ENCODE measurements around the gene TMUB2. TPM values are rescaled to one million over a fixed set of nuclear protein-coding genes. Genes with fewer than 3 reads are reported as not detected.

Gene TMUB2
- total RNA-seq (2016; rRNA removed; fragmentation: Illumina TruSeq; extraction: Trizol) = 18.7 and 26.9 TPM in 2 replicates
- 9.7 and 10.5 TPM in 2 replicates for total RNA-seq (2016; cell fraction: cytosol; rRNA removed; fragmentation: Illumina TruSeq; extraction: Trizol; ENCODE audit: low read depth)
- 17.2 and 28.2 TPM in 2 replicates for total RNA-seq (2016; cell fraction: insoluble cytoplasmic fraction; rRNA removed; fragmentation: Illumina TruSeq; extraction: Trizol)
- total RNA-seq (2016; cell fraction: membrane; rRNA removed; fragmentation: Illumina TruSeq; extraction: Trizol) = 18.3 and 23.2 TPM in 2 replicates
- total RNA-seq (2016; cell fraction: nucleus; rRNA removed; fragmentation: Illumina TruSeq; extraction: Trizol) = 23.0 and 27.8 TPM in 2 replicates
- 50.8 and 55.5 TPM in 2 replicates for polyA plus RNA-seq (2011; rRNA removed)
- polyA plus RNA-seq (2011; cell fraction: cytosol; rRNA removed) = 41.4 and 47.9 TPM in 2 replicates
- polyA plus RNA-seq (2011; cell fraction: nucleus; rRNA removed) = 102 and 118 TPM in 2 replicates
- 22.8 and 25.7 TPM in 2 replicates for polyA plus RNA-seq (2012)
- polyA plus RNA-seq (2016; cell fraction: cytosol; fragmentation: Illumina TruSeq; extraction: Trizol; ENCODE audit: low read depth) = 8.4 and 10.1 TPM in 2 replicates
- 19.7 and 21.2 TPM in 2 replicates for polyA plus RNA-seq (2016; cell fraction: insoluble cytoplasmic fraction; fragmentation: Illumina TruSeq; extraction: Trizol; ENCODE audit: low read depth)
- polyA plus RNA-seq (2016; cell fraction: membrane; fragmentation: Illumina TruSeq; extraction: Trizol; ENCODE audit: low read depth) = 18.3 and 18.4 TPM in 2 replicates
- polyA plus RNA-seq (2016; cell fraction: nucleus; fragmentation: Illumina TruSeq; extraction: Trizol; ENCODE audit: insufficient read depth, low read depth) = 62.7 and 64.3 TPM in 2 replicates
- 28.1 and 44.6 TPM in 2 replicates for polyA minus RNA-seq (2011; rRNA and poly(A)+ RNA removed; ENCODE audit: low replicate concordance)
- 13.8 and 15.3 TPM in 2 replicates for polyA minus RNA-seq (2011; cell fraction: cytosol; rRNA and poly(A)+ RNA removed)
- 21.1 and 21.4 TPM in 2 replicates for polyA minus RNA-seq (2011; cell fraction: nucleus; rRNA and poly(A)+ RNA removed)
- Bru-seq, nascent RNA = percentile 78 among the genes with signal in this experiment
- percentile 91 among the genes with signal in this experiment for BruChase-seq, experiment 1, labeled RNA remaining after a 6-hour chase
- BruChase-seq, experiment 2, labeled RNA remaining after a 2-hour chase = percentile 86 among the genes with signal in this experiment
- long read RNA-seq, experiment 1, partial matches to known transcripts = 9 of 38 reads
- long read RNA-seq, experiment 1, other reads (novel, unspliced or antisense) = 20 of 38 reads
- long read RNA-seq, experiment 2, transcript TMUB2-201 (3 exons, 2,418 nt) = major isoform, 7 of 86 reads
- long read RNA-seq, experiment 2, partial matches to known transcripts = 23 of 86 reads
- long read RNA-seq, experiment 2, other reads (novel, unspliced or antisense) = 43 of 86 reads

GRCh38 chr17:44186307-44187130, at the start of gene TMUB2:
Gene TMUB2, plus strand, starts transcription at chr17:44186972. Its CDS starts 737 bp downstream, at chr17:44187709.
- WGBS (ENCODE audit: low lambda C conversion rate) = under 1% methylated on average over 50 of the region's 50 CpGs
- in situ Hi-C loops (cut with HindIII; ENCODE audit: extremely low pct_ligation_motif_present, low pct_unique_long_range_greater_than_20kb) = loop anchor here (10.0 kb wide), 1 partner anchor 58 kb away; no protein-coding TSS in a partner anchor
- POLR2A ChIA-PET = interaction anchor here (0.7 to 5.2 kb wide), 33 partner anchors 9 to 183 kb away, joined by 3 to 71 read pairs (median 5); partner anchors contain the start of genes ASB16, ATXN7L3, G6PC3 and GRN
- Histone ChIP-seq H3K4me1 (ENCODE audit: insufficient read depth, low read length) (peaks cover 55% of the 10 kb centered on the region), H3K4me3 (replicated peaks in 1 of 3; ENCODE audit: insufficient read depth in 1 of 3, low read depth in 2 of 3, low read length in 3 of 3) (peak within 1 kb of the TSS; percentile 95 to 97 (median 96)), H3K9me3 (ENCODE audit: low read length) (no peaks in the 10 kb centered on the region), H3K4me2 (ENCODE audit: low read depth, low read length) (peak within 1 kb of the TSS; percentile 92), H3K79me2 (ENCODE audit: insufficient read depth, low read length) (peaks cover 30% of the 10 kb centered on the region), H2AFZ (ENCODE audit: low read length) (peak within 1 kb of the TSS; percentile 90), H4K20me1 (ENCODE audit: insufficient read depth, low read length) (peaks cover 5% of the 10 kb centered on the region; the same call in 1 of the 2 replicates), H3K27me3 (ENCODE audit: control insufficient read depth in 1 of 2, insufficient read depth in 2 of 2, low read length in 2 of 2) (no peaks in the 10 kb centered on the region; a peak in 1 of 5 replicates), H3K9ac (ENCODE audit: insufficient read depth, low read depth, low read length) (peak within 1 kb of the TSS; percentile 90), H3K27ac (ENCODE audit: extremely low read length, insufficient read depth, low read length) (peak within 1 kb of the TSS; percentile 91), H3K36me3 (replicated peaks in 1 of 2; ENCODE audit: control insufficient read depth in 1 of 2, insufficient read depth in 2 of 2, low read length in 2 of 2) (peaks cover 3 to 27% of the 10 kb centered on the region in 2 experiments; a peak in 4 of 5 replicates)
- TSS peak; percentile 68 for BruUV-seq (replicated peaks)
- DNase-seq (ENCODE audit: low spot score) = peak; percentile 99
- peak; percentile 85 for FAIRE-seq
- peak; percentile 81 for ATAC-seq
- CTCF ChIA-PET (ENCODE audit: low intra/inter-chr PET ratio, low total read pairs) = no interaction called here
- intact Hi-C loops (cut with micrococcal nuclease; ENCODE audit: unreplicated experiment) = no loop called here
- TF ChIP-seq PAF1 (CRISPR knock-in tag; IDR thresholded peaks at IDR 0.05) (no peak), ZNF749 (CRISPR knock-in tag; IDR thresholded peaks at IDR 0.05; ENCODE audit: borderline replicate concordance) (peak; percentile 89; the same call in 1 of the 2 replicates), NKX3-1 (CRISPR knock-in tag; IDR thresholded peaks at IDR 0.05) (peak; percentile 89), FOXJ3 (CRISPR knock-in tag; IDR thresholded peaks at IDR 0.05; ENCODE audit: borderline replicate concordance) (peak; percentile 59; the same call in 1 of the 2 replicates), ZIK1 (CRISPR knock-in tag; IDR thresholded peaks at IDR 0.05; ENCODE audit: borderline replicate concordance, low read depth) (no peak; the same call in 1 of the 2 replicates), ZNF205 (CRISPR knock-in tag; IDR thresholded peaks at IDR 0.05) (no peak), ZNF766 (CRISPR knock-in tag; IDR thresholded peaks at IDR 0.05; ENCODE audit: borderline replicate concordance) (peak; percentile 91), CBX5 (CRISPR knock-in tag; IDR thresholded peaks at IDR 0.05; ENCODE audit: borderline replicate concordance) (no peak), MZF1 (CRISPR knock-in tag; IDR thresholded peaks at IDR 0.05; ENCODE audit: borderline replicate concordance) (no peak), CSRNP1 (CRISPR knock-in tag; IDR thresholded peaks at IDR 0.05) (no peak), SP140L (CRISPR knock-in tag; IDR thresholded peaks at IDR 0.05; ENCODE audit: borderline replicate concordance) (peak; percentile 14; the same call in 1 of the 2 replicates), BHLHE40 (IDR thresholded peaks at IDR 0.05; ENCODE audit: low read length) (0 out of 2 replicates have a peak, but pooled peaks have one; percentile 7), EP300 (IDR thresholded peaks at IDR 0.05; ENCODE audit: low read depth in 2 of 2, low read length in 2 of 2) (peak in 1 of 2 experiments; percentile 34; a peak in 1 of 4 replicates), EP300 (CRISPR knock-in tag; IDR thresholded peaks at IDR 0.05; ENCODE audit: borderline replicate concordance) (no peak; the same call in 1 of the 2 replicates), ZNF350 (CRISPR knock-in tag; IDR thresholded peaks at IDR 0.05; ENCODE audit: borderline replicate concordance, low read depth) (peak; percentile 88)

All from HepG2 (cell line).